Kidney (tissue), 14 donors: ENCODE data around the gene WASL. TPM values are rescaled to one million over a fixed set of nuclear protein-coding genes. Genes with fewer than 3 reads are reported as not detected.

Experiments
- DNase-seq, 5 donors: peaks; one replicate each; pipeline ENCODE4 v3.0.0-alpha.2; 2013 to 2020
- FAIRE-seq: peaks from 2 replicates; lab custom pipeline; 2012; peaks lifted over from hg19 to GRCh38; lab: Jason Lieb, UNC
- H3K27ac ChIP-seq, 2 donors: one replicate each; pipeline ENCODE4 v1.7.0; 2013; ENCODE audit warnings: low read depth in 2 of 2, low read length in 2 of 2, inconsistent platforms in 1 of 2
- H3K27me3 ChIP-seq: one replicate; pipeline ENCODE4 v1.7.1; 2013; ENCODE audit warnings: low read length, inconsistent platforms; ENCODE audit not compliant: control insufficient read depth, insufficient read depth
- H3K36me3 ChIP-seq, 3 donors: one replicate each; pipeline versions ENCODE4 v1.7.0 to v1.7.1; 2013; ENCODE audit warnings: low read length in 3 of 3, control low read depth in 1 of 3, inconsistent platforms in 1 of 3; ENCODE audit not compliant: insufficient read depth in 3 of 3, control insufficient read depth in 2 of 3
- H3K4me1 ChIP-seq, 3 donors: one replicate each; pipeline versions ENCODE4 v1.7.0 to v1.7.1; 2013; ENCODE audit warnings: low read length in 3 of 3, inconsistent platforms in 1 of 3, low read depth in 1 of 3; ENCODE audit not compliant: control insufficient read depth in 2 of 3, insufficient read depth in 2 of 3
- H3K4me3 ChIP-seq, 3 donors: one replicate each; pipeline versions ENCODE4 v1.7.0 to v1.8.1; 2013; ENCODE audit warnings: low read length in 3 of 3, control low read depth in 1 of 3, inconsistent platforms in 1 of 3
- H3K9ac ChIP-seq, 3 donors: one replicate each; pipeline versions ENCODE4 v1.7.0 to v1.7.1; 2013; ENCODE audit warnings: low read length in 3 of 3, control low read depth in 1 of 3, inconsistent platforms in 1 of 3
- H3K9me3 ChIP-seq, 3 donors: one replicate each; pipeline versions ENCODE4 v1.7.0 to v1.7.1; 2013; ENCODE audit warnings: low read length in 3 of 3, control low read depth in 1 of 3, inconsistent platforms in 1 of 3; ENCODE audit not compliant: control insufficient read depth in 2 of 3, insufficient read depth in 1 of 3
- intact Hi-C: fragments of 100-400 bp; cut with DNase I; formaldehyde crosslinking; loops from one replicate; pipeline ENCODE4 v1.11.1; 2022
- polyA plus RNA-seq: library from polyadenylated mRNA; stranded (reverse); fragments of 350-450 nt; fragmentation: Illumina TruSeq; extraction: RNeasy Lipid Tissue Mini Kit (QIAGEN cat#74804); gene quantifications from one replicate; pipeline ENCODE4 v1.2.3, GENCODE V29; 2014; ENCODE audit warnings: low read depth, low replicate concordance; ENCODE audit not compliant: insufficient read depth
- total RNA-seq: library from RNA; stranded (reverse); fragmentation: NEBNext Ultra II Directional; extraction: Animal tissue kit (Norgen Biotek cat#: 25700); gene quantifications from one replicate; pipeline ENCODE4 v1.2.1, GENCODE V29; 2021
- TF ChIP-seq, protein P1 (sequence below): IDR thresholded peaks from 3 replicates; pipeline ENCODE4 v1.5.1; 2012; ENCODE audit warnings: mild to moderate bottlenecking, moderate library complexity, borderline replicate concordance; ENCODE audit not compliant: insufficient read depth; ENCODE audit errors: extremely low read depth
- donor health status: control.
- donor health status: control.
- donor health status: control.
- donor health status: control.
- donor health status: control.
- donor health status: DM: yes; HTN: yes; CAD: no.
- donor health status: Normal renal cell carcinoma (clear cell type).

Gene WASL
- total and polyA plus RNA-seq, 2 donors from 2014 or later, result 28.7 to 50.4 TPM

DNA sequence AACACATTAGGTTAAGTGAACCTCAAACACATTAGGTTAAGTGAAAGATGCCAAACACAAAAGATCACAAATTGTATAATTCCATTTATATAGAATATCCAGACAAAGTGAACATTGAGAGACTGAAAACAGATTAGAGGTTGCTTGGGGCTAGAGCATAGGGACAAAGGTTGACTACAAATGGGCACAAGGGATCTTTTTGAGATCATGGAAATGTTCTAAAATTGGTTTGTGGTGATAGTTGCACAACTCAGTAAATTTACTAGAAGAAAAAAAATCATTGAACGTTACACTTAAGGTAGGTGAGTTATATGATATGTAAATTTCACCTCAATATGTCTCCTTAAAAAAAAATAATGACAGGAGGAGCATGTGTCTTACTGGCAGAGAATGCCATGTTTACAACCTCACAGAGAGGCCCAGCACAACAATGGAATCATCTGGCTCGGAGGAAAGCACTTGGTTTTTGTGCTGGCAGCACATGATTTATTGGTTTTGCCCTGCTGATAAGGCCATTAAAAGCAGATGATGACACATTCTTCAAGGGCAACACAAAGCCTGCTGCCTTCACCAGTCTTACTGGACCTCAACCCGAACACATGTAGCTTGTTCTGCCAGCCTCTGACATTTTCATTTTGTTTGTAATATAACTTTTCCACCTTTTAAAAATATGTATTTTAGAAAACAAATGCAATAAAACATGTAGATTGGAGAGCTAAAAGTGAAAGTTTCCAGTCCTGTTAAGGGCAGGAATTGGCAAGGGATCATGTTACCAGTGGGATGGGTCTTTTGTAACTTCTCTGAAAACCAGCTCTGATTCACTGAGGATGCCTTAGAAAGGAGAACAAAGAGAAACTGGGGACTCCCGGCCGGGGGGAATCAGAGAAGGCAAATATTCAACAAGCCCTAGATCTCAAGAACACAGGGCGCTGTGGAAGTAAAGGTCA, 105.0 kb downstream of the WASL start:
- no peak overlapping the region for H3K4me3 ChIP-seq
- H3K9ac ChIP-seq, result no peak overlapping the region
- H3K36me3 ChIP-seq, result no peaks in the 10 kb centered on the region
- intact Hi-C loops, result no loop called here
- H3K9me3 ChIP-seq, result no peaks in the 10 kb centered on the region
- no peaks in the 10 kb centered on the region for H3K27me3 ChIP-seq
- no peak for FAIRE-seq
- H3K27ac ChIP-seq, result no peak overlapping the region
- peaks cover 0 to 2% (median 0%) of the 10 kb centered on the region in 3 donors for H3K4me1 ChIP-seq
- TF ChIP-seq, protein P1, sequence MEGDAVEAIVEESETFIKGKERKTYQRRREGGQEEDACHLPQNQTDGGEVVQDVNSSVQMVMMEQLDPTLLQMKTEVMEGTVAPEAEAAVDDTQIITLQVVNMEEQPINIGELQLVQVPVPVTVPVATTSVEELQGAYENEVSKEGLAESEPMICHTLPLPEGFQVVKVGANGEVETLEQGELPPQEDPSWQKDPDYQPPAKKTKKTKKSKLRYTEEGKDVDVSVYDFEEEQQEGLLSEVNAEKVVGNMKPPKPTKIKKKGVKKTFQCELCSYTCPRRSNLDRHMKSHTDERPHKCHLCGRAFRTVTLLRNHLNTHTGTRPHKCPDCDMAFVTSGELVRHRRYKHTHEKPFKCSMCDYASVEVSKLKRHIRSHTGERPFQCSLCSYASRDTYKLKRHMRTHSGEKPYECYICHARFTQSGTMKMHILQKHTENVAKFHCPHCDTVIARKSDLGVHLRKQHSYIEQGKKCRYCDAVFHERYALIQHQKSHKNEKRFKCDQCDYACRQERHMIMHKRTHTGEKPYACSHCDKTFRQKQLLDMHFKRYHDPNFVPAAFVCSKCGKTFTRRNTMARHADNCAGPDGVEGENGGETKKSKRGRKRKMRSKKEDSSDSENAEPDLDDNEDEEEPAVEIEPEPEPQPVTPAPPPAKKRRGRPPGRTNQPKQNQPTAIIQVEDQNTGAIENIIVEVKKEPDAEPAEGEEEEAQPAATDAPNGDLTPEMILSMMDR, result no peak
- DNase-seq, result peak in 4 of 5 donors; percentile 45 to 76 (median 62)

DNA sequence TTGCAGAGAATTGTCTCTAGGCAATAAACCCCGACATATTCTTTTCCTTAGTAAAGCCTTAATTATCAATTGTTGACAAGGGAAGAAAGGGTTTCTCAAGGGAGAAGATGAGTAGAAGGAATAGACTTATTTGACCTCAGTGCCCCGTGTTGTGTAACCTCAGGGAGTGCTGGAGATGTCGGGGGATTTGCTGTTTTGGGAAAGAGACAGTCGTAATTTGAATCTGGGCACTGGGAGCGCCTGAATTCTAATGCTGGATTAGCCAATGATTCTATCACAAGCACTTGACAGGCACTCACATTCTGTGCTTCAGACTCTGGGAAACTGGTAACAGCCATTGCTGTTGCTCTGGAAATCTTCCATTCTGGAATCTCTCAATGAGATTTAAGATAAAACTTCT, 106.9 kb downstream of the WASL start:
- Histone ChIP-seq H3K9ac (no peak overlapping the region), H3K4me3 (no peak overlapping the region), H3K27ac (no peak overlapping the region), H3K36me3 (no peaks in the 10 kb centered on the region), H3K9me3 (no peaks in the 10 kb centered on the region), H3K4me1 (peaks cover 0 to 2% (median 0%) of the 10 kb centered on the region in 3 donors), H3K27me3 (no peaks in the 10 kb centered on the region)
- TF ChIP-seq, protein P1, result no peak
- FAIRE-seq (no peak), DNase-seq (no peak)
- intact Hi-C loops, result no loop called here

DNA sequence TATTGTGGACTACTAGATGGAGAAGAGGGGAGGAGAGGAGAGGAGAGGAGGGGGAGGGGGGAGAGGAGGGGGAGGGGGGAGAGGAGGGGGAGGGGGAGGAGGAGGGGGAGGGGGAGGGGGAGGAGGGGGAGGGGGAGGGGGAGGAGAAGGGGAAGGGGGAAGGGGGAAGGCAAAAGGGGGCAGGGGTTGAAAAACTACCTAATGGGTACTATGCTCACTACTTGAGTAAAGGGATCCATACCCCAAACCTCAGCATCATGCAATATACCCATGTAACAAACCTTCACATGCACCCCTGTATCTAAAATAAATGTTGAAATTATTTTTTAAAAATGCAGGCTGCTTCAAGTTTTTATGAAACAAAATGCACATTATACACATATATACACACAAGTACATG, 108.2 kb downstream of the WASL start:
- peaks cover 0 to 2% (median 0%) of the 10 kb centered on the region in 3 donors for H3K4me1 ChIP-seq
- H3K27ac ChIP-seq, result no peak overlapping the region
- no peak overlapping the region for H3K4me3 ChIP-seq
- intact Hi-C loops, result no loop called here
- FAIRE-seq (no peak), DNase-seq (no peak)
- TF ChIP-seq, protein P1, result no peak
- no peaks in the 10 kb centered on the region for H3K9me3 ChIP-seq
- no peaks in the 10 kb centered on the region for H3K36me3 ChIP-seq
- no peak overlapping the region for H3K9ac ChIP-seq
- no peaks in the 10 kb centered on the region for H3K27me3 ChIP-seq
